GM23248 (cell line): Measurements from ENCODE around the gene LINGO1. TPM values are rescaled to one million over a fixed set of nuclear protein-coding genes. Genes with fewer than 3 reads are reported as not detected.

Experiments
- DNase-seq: peaks from one replicate; pipeline ENCODE4 v3.0.0-alpha.2; 2015
- H2AFZ ChIP-seq: fragments of 200-600 bp; sonication (generic); 2 replicates; pipeline ENCODE4 v1.6.1; 2016; ENCODE audit warnings: antibody characterized with exemption
- H3F3A ChIP-seq: fragments of 200-600 bp; sonication (generic); 2 replicates; pipeline ENCODE4 v1.6.1; 2016; ENCODE audit warnings: mild to moderate bottlenecking, antibody characterized with exemption, mixed run types; ENCODE audit not compliant: insufficient read depth
- H3K27ac ChIP-seq: fragments of 200-600 bp; sonication (generic); 2 replicates; pipeline ENCODE4 v1.5.1; 2016; ENCODE audit warnings: mild to moderate bottlenecking
- H3K27me3 ChIP-seq: fragments of 200-600 bp; sonication (generic); replicated peaks from 2 replicates; pipeline ENCODE4 v1.6.1; 2016; ENCODE audit warnings: mild to moderate bottlenecking; ENCODE audit not compliant: insufficient read depth
- H3K36me3 ChIP-seq: fragments of 200-600 bp; sonication (generic); 2 replicates; pipeline ENCODE4 v1.6.1; 2016; ENCODE audit warnings: low read depth, mild to moderate bottlenecking
- H3K4me1 ChIP-seq: fragments of 200-600 bp; sonication (generic); 2 replicates; pipeline ENCODE4 v1.6.1; 2016; ENCODE audit warnings: mild to moderate bottlenecking; ENCODE audit not compliant: insufficient read depth
- H3K4me2 ChIP-seq: fragments of 200-600 bp; sonication (generic); one replicate; pipeline ENCODE4 v1.6.1; 2016; ENCODE audit warnings: mild to moderate bottlenecking; ENCODE audit not compliant: unreplicated experiment
- H3K4me3 ChIP-seq: fragments of 200-600 bp; sonication (generic); 2 replicates; pipeline ENCODE4 v1.5.1; 2016; ENCODE audit warnings: mild to moderate bottlenecking
- H3K79me2 ChIP-seq: fragments of 200-600 bp; sonication (generic); 2 replicates; pipeline ENCODE4 v1.6.1; 2016; ENCODE audit warnings: mild to moderate bottlenecking; ENCODE audit not compliant: insufficient read depth
- H3K9ac ChIP-seq: fragments of 200-600 bp; sonication (generic); 2 replicates; pipeline ENCODE4 v1.6.1; 2016; ENCODE audit warnings: mild to moderate bottlenecking
- H3K9me2 ChIP-seq: fragments of 200-600 bp; sonication (generic); 2 replicates; pipeline ENCODE4 v1.6.1; 2016; ENCODE audit warnings: mixed run types, mild to moderate bottlenecking, moderate library complexity; ENCODE audit not compliant: insufficient read depth
- H3K9me3 ChIP-seq: fragments of 200-600 bp; sonication (generic); one replicate; pipeline ENCODE4 v1.6.1; 2017; ENCODE audit warnings: low read depth
- H4K20me1 ChIP-seq: fragments of 200-600 bp; sonication (generic); 2 replicates; pipeline ENCODE4 v1.6.0; 2016; ENCODE audit not compliant: insufficient read depth
- EZH2 ChIP-seq: fragments of 200-600 bp; sonication (generic); IDR thresholded peaks from 2 replicates; pipeline ENCODE4 v1.6.1; 2018; ENCODE audit warnings: antibody characterized with exemption, mild to moderate bottlenecking; ENCODE audit not compliant: insufficient read depth, poor library complexity, severe bottlenecking
- EZH2phosphoT487 ChIP-seq: fragments of 200-600 bp; sonication (generic); IDR thresholded peaks from 2 replicates; pipeline ENCODE4 v1.6.1; 2018; ENCODE audit warnings: antibody characterized with exemption, moderate library complexity, mild to moderate bottlenecking, low read depth; ENCODE audit not compliant: insufficient read depth
- WGBS, 2 experiments: methylation state at CpG; one replicate each; pipeline ENCODE4 v1.1.6; 2015 to 2017; ENCODE audit warnings: low lambda C conversion rate in 2 of 2, low coverage in 1 of 2; ENCODE audit errors: missing lambda C conversion rate in 2 of 2; 5-methylcytosine and 5-hydroxymethylcytosine counted together
- in situ Hi-C: fragments of 300-500 bp; cut with MboI; formaldehyde crosslinking; loops from 2 replicates; pipeline ENCODE4 v1.15.0; 2020
- polyA plus RNA-seq: library from polyadenylated mRNA; unstranded; fragments of >200 nt; fragmentation: Nextera tagmentation; extraction: Ambion mirVana; gene quantifications from 2 replicates; pipeline ENCODE4 v1.2.1, GENCODE V29; 2016
- total RNA-seq: library from RNA; depleted of rRNA; stranded (reverse); fragments of >200 nt; shearing (Covaris generic); gene quantifications from 2 replicates; pipeline ENCODE4 v1.2.3, GENCODE V29; 2014

LINGO1 gene
- total and polyA plus RNA-seq, 2 experiments from 2014 or later: not detected

DNA sequence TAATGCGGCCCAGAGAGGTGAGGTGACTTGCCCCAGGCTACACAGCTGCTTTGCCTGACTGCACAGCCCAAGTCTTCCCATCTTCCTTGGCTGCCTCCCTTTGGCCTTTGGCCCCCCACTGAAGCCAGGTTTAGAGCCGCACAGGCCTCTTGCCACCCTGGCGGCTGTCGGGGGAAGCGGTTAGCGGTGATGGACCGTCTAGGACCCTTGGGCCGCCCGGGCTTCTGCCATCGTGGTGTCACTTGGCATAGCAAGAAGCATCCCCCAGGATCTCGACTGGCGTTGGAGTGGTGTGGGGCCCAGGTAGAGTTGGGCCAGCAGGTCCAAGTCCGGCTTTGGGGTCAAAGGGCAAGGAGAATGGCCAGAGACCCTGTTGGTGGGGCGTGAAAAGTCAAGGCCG is 61.0 kb downstream of the LINGO1 start:
- no peaks in the 10 kb centered on the region for H4K20me1 ChIP-seq
- H3K9ac ChIP-seq: no peak overlapping the region
- in situ Hi-C loops: no loop called here
- H2AFZ ChIP-seq: no peak overlapping the region
- DNase-seq: no peak
- H3K4me1 ChIP-seq: no peaks in the 10 kb centered on the region
- H3K36me3 ChIP-seq: no peaks in the 10 kb centered on the region
- TF ChIP-seq EZH2phosphoT487 (no peak), EZH2 (no peak)
- no peaks in the 10 kb centered on the region for H3K9me2 ChIP-seq
- no peaks in the 10 kb centered on the region for H3F3A ChIP-seq
- no peaks in the 10 kb centered on the region for H3K79me2 ChIP-seq
- WGBS, 2 experiments: 86 to 89% methylated on average over 12 to 15 of the region's 15 CpGs
- H3K27me3 ChIP-seq: peaks cover 12% of the 10 kb centered on the region; the same call in 1 of the 2 replicates
- H3K9me3 ChIP-seq: no peaks in the 10 kb centered on the region
- no peak overlapping the region for H3K4me3 ChIP-seq
- H3K27ac ChIP-seq: no peak overlapping the region
- H3K4me2 ChIP-seq: no peak overlapping the region

DNA sequence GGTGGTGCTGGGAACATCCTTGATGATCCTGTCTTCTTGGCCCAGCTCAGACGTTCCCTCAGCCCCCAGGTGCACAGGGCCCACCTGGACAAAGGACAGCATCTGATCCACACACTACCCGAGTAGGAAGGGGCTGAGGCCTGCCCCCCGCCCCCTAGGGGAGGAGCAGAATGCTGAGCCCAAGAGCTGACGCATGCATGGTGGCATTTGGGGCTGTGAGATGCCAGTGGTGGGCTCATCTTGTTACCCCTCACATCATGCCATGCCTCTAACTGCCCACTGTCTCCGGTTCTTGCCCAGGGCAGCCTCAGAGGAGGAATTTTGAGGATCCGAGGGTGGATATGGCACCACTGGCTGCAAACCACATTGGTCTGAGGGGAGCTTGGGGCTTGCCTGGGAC is 61.5 kb downstream of the LINGO1 start:
- H2AFZ ChIP-seq: no peak overlapping the region
- no peaks in the 10 kb centered on the region for H3K4me1 ChIP-seq
- H3K79me2 ChIP-seq: no peaks in the 10 kb centered on the region
- H3K27ac ChIP-seq: no peak overlapping the region
- no peaks in the 10 kb centered on the region for H3K36me3 ChIP-seq
- H3K4me3 ChIP-seq: no peak overlapping the region
- no peaks in the 10 kb centered on the region for H3K9me3 ChIP-seq
- TF ChIP-seq EZH2 (no peak), EZH2phosphoT487 (no peak)
- in situ Hi-C loops: no loop called here
- H3K4me2 ChIP-seq: no peak overlapping the region
- H3K9ac ChIP-seq: no peak overlapping the region
- DNase-seq: no peak
- H3K9me2 ChIP-seq: no peaks in the 10 kb centered on the region
- peaks cover 15% of the 10 kb centered on the region; the same call in 1 of the 2 replicates for H3K27me3 ChIP-seq
- WGBS, 2 experiments: 47% methylated on average over 6 of the region's 6 CpGs
- no peaks in the 10 kb centered on the region for H4K20me1 ChIP-seq
- no peaks in the 10 kb centered on the region for H3F3A ChIP-seq

DNA sequence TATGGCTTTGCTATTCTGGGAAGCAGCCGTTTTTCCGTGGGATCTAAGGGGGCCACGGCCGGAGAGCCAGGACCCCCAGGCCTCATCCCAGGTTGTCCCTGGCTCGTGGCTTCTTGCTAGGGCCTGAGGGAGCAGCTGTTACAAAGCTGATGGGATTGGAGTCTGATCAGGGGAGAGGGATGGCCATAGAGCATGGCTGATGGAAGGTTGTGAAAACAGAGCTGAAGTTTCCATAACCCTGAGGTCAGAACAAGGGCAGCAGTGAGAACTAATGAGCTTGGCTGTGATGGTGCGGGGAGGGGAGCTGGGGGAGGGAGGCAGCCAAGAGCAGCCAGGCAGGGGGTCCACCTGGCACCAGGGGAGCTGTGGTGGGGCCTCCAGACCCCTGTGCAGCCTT is 63.0 kb downstream of the LINGO1 start:
- no peak for TF ChIP-seq EZH2
- TF ChIP-seq EZH2phosphoT487: no peak
- H2AFZ ChIP-seq: no peak overlapping the region
- no peak overlapping the region for H3K9ac ChIP-seq
- H3F3A ChIP-seq: no peaks in the 10 kb centered on the region
- WGBS, 2 experiments: 41 to 44% methylated on average over 6 of the region's 6 CpGs
- H3K4me1 ChIP-seq: no peaks in the 10 kb centered on the region
- peaks cover 14% of the 10 kb centered on the region; the same call in 1 of the 2 replicates for H3K27me3 ChIP-seq
- no peak for DNase-seq
- no peak overlapping the region for H3K27ac ChIP-seq
- H3K9me2 ChIP-seq: no peaks in the 10 kb centered on the region
- no peaks in the 10 kb centered on the region for H3K36me3 ChIP-seq
- H3K4me2 ChIP-seq: no peak overlapping the region
- no peak overlapping the region for H3K4me3 ChIP-seq
- no peaks in the 10 kb centered on the region for H3K9me3 ChIP-seq
- H4K20me1 ChIP-seq: no peaks in the 10 kb centered on the region
- no peaks in the 10 kb centered on the region for H3K79me2 ChIP-seq
- in situ Hi-C loops: no loop called here

DNA sequence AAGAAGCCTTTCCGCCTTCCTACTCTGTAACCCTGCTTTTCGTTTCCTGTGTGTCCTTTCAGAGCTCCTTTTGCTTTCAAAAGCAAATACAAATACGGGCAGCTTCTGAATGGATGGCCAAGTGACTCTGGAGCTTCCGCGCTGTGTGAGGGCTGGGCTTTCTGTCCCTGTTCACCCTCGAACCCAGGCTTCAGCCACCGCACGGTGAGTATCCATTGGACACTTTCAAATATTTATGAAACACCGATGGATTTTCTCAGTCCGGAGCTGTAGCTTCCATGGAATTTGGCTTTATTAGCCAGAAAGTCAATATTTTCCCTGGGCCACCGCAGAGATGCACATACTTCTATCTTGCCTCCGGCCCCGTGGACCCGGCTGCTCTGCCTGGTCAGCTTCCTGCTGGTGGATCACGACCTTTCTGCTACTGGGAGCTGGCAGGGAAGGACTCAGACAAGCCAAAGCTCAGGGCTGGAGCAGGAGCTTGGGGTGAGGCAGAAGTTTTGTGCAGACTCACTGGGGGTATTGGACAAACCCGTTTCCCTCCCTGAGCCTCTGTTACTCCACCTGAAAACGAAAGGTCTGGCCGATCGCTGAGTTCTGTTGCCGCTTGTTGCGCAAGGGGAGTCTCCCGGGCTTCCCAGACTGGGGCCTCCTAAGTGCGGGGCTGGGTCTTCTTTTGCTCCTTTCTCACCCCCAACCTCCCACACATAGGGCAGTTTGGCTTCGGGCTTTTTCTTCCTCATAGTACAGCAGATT is 63.6 kb downstream of the LINGO1 start:
- no peak for TF ChIP-seq EZH2phosphoT487
- TF ChIP-seq EZH2: no peak
- no peak overlapping the region for H3K27ac ChIP-seq
- H3K9ac ChIP-seq: no peak overlapping the region
- H3K4me3 ChIP-seq: no peak overlapping the region
- no peaks in the 10 kb centered on the region for H3K9me3 ChIP-seq
- H3K4me1 ChIP-seq: no peaks in the 10 kb centered on the region
- H4K20me1 ChIP-seq: no peaks in the 10 kb centered on the region
- no peak for DNase-seq
- 76% methylated on average over 23 to 24 of the region's 24 CpGs for WGBS, 2 experiments
- H3F3A ChIP-seq: no peaks in the 10 kb centered on the region
- H3K79me2 ChIP-seq: no peaks in the 10 kb centered on the region
- no peaks in the 10 kb centered on the region for H3K36me3 ChIP-seq
- H2AFZ ChIP-seq: no peak overlapping the region
- in situ Hi-C loops: no loop called here
- no peak overlapping the region for H3K4me2 ChIP-seq
- no peaks in the 10 kb centered on the region for H3K9me2 ChIP-seq
- peaks cover 9% of the 10 kb centered on the region; the same call in 1 of the 2 replicates for H3K27me3 ChIP-seq
